ENCODE data around the gene AOAH. TPM values are rescaled to one million over a fixed set of nuclear protein-coding genes. Genes with fewer than 3 reads are reported as not detected.

AOAH gene
- total RNA-seq, 1 donor from 2014 or later = not detected

- H3K4me1 Mint-ChIP-seq = peaks cover 9% of the 10 kb centered on the region
- no peak for DNase-seq (ENCODE audit: low read depth, low spot score)
Observed at GRCh38 chr7:36613031-36613614, 111.2 kb downstream of the AOAH start.

GRCh38 chr7:36611703-36612102 lies 112.6 kb downstream of the AOAH start:
- Mint-ChIP-seq H3K27ac (ENCODE audit: unreplicated experiment) (no peak overlapping the region), H3K4me3 (no peak overlapping the region)
- TF ChIP-seq CTCF (conservative IDR thresholded peaks at IDR 0.05) = no peak

More at GRCh38 chr7:36613031-36613614, 111.2 kb downstream of the AOAH start:
- TF ChIP-seq CTCF (conservative IDR thresholded peaks at IDR 0.05) = no peak
- no peaks in the 10 kb centered on the region for H3K9me3 Mint-ChIP-seq
- H3K27me3 Mint-ChIP-seq (ENCODE audit: low read depth) = no peaks in the 10 kb centered on the region
- H3K4me3 Mint-ChIP-seq = no peak overlapping the region
- H3K36me3 Mint-ChIP-seq (ENCODE audit: low read depth) = no peaks in the 10 kb centered on the region
- peak overlapping the region; percentile 4 for H3K27ac Mint-ChIP-seq (ENCODE audit: unreplicated experiment)

GRCh38 chr7:36607721-36608095 lies 116.6 kb downstream of the AOAH start:
- Mint-ChIP-seq H3K36me3 (ENCODE audit: low read depth) (no peaks in the 10 kb centered on the region), H3K4me3 (no peak overlapping the region), H3K27me3 (ENCODE audit: low read depth) (no peaks in the 10 kb centered on the region), H3K4me1 (peaks cover 30% of the 10 kb centered on the region), H3K27ac (ENCODE audit: unreplicated experiment) (no peak overlapping the region), H3K9me3 (no peaks in the 10 kb centered on the region)
- no peak for DNase-seq (ENCODE audit: low read depth, low spot score)
- no peak for TF ChIP-seq CTCF (conservative IDR thresholded peaks at IDR 0.05)

More at GRCh38 chr7:36611703-36612102, 112.6 kb downstream of the AOAH start:
- peaks cover 23% of the 10 kb centered on the region for H3K4me1 Mint-ChIP-seq
- no peaks in the 10 kb centered on the region for H3K27me3 Mint-ChIP-seq (ENCODE audit: low read depth)
- DNase-seq (ENCODE audit: low read depth, low spot score) = no peak
- no peaks in the 10 kb centered on the region for H3K9me3 Mint-ChIP-seq
- H3K36me3 Mint-ChIP-seq (ENCODE audit: low read depth) = no peaks in the 10 kb centered on the region

GRCh38 chr7:36606976-36607720 lies 117.1 kb downstream of the AOAH start:
- no peak for DNase-seq (ENCODE audit: low read depth, low spot score)
- H3K27ac Mint-ChIP-seq (ENCODE audit: unreplicated experiment) = no peak overlapping the region
- peaks cover 30% of the 10 kb centered on the region for H3K4me1 Mint-ChIP-seq
- no peaks in the 10 kb centered on the region for H3K9me3 Mint-ChIP-seq
- no peaks in the 10 kb centered on the region for H3K27me3 Mint-ChIP-seq (ENCODE audit: low read depth)
- no peak for TF ChIP-seq CTCF (conservative IDR thresholded peaks at IDR 0.05)
- H3K4me3 Mint-ChIP-seq = no peak overlapping the region
- H3K36me3 Mint-ChIP-seq (ENCODE audit: low read depth) = no peaks in the 10 kb centered on the region

- Mint-ChIP-seq H3K4me1 (peaks cover 35% of the 10 kb centered on the region), H3K4me3 (no peak overlapping the region), H3K27me3 (ENCODE audit: low read depth) (no peaks in the 10 kb centered on the region), H3K27ac (ENCODE audit: unreplicated experiment) (no peak overlapping the region), H3K9me3 (no peaks in the 10 kb centered on the region), H3K36me3 (ENCODE audit: low read depth) (no peaks in the 10 kb centered on the region)
- no peak for DNase-seq (ENCODE audit: low read depth, low spot score)
- no peak for TF ChIP-seq CTCF (conservative IDR thresholded peaks at IDR 0.05)
Observed at GRCh38 chr7:36606153-36606975, 117.9 kb downstream of the AOAH start.
